ENCODE measurements around the gene CLDN14. TPM values are rescaled to one million over a fixed set of nuclear protein-coding genes. Genes with fewer than 3 reads are reported as not detected.

The CLDN14 gene
- total RNA-seq, 1 experiment from 2014 or later: not detected

DNA sequence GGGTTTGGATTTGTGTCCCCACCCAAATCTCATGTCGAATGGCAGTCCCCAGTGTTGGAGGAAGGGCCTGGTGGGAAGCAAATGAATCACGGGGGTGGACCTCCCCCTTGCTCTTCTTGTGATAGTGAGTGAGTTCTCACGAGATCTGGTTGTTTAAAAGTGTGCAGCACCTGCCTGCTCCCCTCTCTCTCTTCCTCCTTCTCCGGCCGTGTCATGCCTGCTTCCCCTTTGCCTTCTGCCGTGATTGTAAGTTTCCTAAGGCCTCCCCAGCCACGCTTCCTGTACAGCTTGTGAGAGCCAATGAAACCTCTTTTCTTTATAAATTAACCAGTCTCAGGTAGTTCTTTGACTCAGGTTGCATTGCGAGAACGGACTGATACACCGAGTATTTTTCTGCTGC, 15.9 kb downstream of the CLDN14 start:
- no peaks in the 10 kb centered on the region for H3K36me3 ChIP-seq (ENCODE audit: control insufficient read depth, insufficient read depth, low read length)
- H3K9me3 ChIP-seq (ENCODE audit: control insufficient read depth, insufficient read depth, low read depth, low read length): no peaks in the 10 kb centered on the region
- no peak overlapping the region for H3K4me3 ChIP-seq (ENCODE audit: low read depth in 2 of 2, low read length in 2 of 2)
- H3K4me1 ChIP-seq (ENCODE audit: control insufficient read depth, insufficient read depth, low read length): no peaks in the 10 kb centered on the region; the same call in 1 of the 2 replicates
- intact Hi-C loops (cut with micrococcal nuclease; ENCODE audit: unreplicated experiment): no loop called here
- ATAC-seq (no peak), DNase-seq (ENCODE audit: low read depth, low spot score) (no peak)
- ChIA-PET POLR2A (no interaction called here), CTCF (no interaction called here)
- in situ Hi-C loops (cut with HindIII; ENCODE audit: low pct_unique_long_range_greater_than_20kb, low sequenced_read_pairs): no loop called here
- no peaks in the 10 kb centered on the region for H3K27me3 ChIP-seq (ENCODE audit: control insufficient read depth, insufficient read depth, low read length)
- H3K27ac ChIP-seq (ENCODE audit: low read length): no peak overlapping the region
- no TSS peak for BruUV-seq (replicated peaks)
- TF ChIP-seq, protein P1, sequence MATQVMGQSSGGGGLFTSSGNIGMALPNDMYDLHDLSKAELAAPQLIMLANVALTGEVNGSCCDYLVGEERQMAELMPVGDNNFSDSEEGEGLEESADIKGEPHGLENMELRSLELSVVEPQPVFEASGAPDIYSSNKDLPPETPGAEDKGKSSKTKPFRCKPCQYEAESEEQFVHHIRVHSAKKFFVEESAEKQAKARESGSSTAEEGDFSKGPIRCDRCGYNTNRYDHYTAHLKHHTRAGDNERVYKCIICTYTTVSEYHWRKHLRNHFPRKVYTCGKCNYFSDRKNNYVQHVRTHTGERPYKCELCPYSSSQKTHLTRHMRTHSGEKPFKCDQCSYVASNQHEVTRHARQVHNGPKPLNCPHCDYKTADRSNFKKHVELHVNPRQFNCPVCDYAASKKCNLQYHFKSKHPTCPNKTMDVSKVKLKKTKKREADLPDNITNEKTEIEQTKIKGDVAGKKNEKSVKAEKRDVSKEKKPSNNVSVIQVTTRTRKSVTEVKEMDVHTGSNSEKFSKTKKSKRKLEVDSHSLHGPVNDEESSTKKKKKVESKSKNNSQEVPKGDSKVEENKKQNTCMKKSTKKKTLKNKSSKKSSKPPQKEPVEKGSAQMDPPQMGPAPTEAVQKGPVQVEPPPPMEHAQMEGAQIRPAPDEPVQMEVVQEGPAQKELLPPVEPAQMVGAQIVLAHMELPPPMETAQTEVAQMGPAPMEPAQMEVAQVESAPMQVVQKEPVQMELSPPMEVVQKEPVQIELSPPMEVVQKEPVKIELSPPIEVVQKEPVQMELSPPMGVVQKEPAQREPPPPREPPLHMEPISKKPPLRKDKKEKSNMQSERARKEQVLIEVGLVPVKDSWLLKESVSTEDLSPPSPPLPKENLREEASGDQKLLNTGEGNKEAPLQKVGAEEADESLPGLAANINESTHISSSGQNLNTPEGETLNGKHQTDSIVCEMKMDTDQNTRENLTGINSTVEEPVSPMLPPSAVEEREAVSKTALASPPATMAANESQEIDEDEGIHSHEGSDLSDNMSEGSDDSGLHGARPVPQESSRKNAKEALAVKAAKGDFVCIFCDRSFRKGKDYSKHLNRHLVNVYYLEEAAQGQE (IDR thresholded peaks at IDR 0.05; ENCODE audit: insufficient read depth in 1 of 2, low read depth in 2 of 2, low read length in 1 of 2): no peak
- TF ChIP-seq POLR2AphosphoS5 (IDR thresholded peaks at IDR 0.05; ENCODE audit: low read depth, low read length) (no peak), SIN3A (IDR thresholded peaks at IDR 0.05; ENCODE audit: borderline replicate concordance, insufficient read depth, low read depth, low read length) (no peak)
- TF ChIP-seq, protein P2, sequence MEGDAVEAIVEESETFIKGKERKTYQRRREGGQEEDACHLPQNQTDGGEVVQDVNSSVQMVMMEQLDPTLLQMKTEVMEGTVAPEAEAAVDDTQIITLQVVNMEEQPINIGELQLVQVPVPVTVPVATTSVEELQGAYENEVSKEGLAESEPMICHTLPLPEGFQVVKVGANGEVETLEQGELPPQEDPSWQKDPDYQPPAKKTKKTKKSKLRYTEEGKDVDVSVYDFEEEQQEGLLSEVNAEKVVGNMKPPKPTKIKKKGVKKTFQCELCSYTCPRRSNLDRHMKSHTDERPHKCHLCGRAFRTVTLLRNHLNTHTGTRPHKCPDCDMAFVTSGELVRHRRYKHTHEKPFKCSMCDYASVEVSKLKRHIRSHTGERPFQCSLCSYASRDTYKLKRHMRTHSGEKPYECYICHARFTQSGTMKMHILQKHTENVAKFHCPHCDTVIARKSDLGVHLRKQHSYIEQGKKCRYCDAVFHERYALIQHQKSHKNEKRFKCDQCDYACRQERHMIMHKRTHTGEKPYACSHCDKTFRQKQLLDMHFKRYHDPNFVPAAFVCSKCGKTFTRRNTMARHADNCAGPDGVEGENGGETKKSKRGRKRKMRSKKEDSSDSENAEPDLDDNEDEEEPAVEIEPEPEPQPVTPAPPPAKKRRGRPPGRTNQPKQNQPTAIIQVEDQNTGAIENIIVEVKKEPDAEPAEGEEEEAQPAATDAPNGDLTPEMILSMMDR (IDR thresholded peaks at IDR 0.05): no peak

DNA sequence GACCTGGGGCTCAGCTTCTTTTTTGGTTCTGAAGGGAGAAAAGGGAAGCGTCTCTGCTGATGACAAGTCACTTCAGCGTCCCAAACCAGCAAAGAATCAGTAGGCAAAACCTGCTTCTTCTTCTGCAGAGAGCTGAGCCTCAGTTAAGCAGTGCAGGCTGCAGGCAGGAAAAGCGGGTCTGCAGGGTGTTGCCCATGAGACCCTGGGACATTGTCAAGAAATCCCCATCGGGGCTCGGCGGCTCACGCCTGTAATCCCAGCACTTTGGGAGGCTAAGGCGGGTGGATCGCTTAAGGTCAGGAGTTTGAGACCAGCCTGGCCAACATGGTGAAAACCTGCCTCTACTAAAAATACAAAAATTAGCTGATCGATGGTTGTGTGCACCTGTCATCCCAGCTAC, 16.7 kb downstream of the CLDN14 start:
- TF ChIP-seq, protein P1 (IDR thresholded peaks at IDR 0.05; ENCODE audit: insufficient read depth in 1 of 2, low read depth in 2 of 2, low read length in 1 of 2): no peak
- no peak for TF ChIP-seq POLR2AphosphoS5 (IDR thresholded peaks at IDR 0.05; ENCODE audit: low read depth, low read length)
- no peak for TF ChIP-seq TCF7L2 (IDR thresholded peaks at IDR 0.05; ENCODE audit: low read depth, low read length)
- TF ChIP-seq SIN3A (IDR thresholded peaks at IDR 0.05; ENCODE audit: borderline replicate concordance, insufficient read depth, low read depth, low read length): no peak
- TF ChIP-seq, protein P2 (IDR thresholded peaks at IDR 0.05): no peak
- DNase-seq (ENCODE audit: low read depth, low spot score) (no peak), ATAC-seq (no peak)
- no peaks in the 10 kb centered on the region; the same call in 1 of the 2 replicates for H3K4me1 ChIP-seq (ENCODE audit: control insufficient read depth, insufficient read depth, low read length)
- no peaks in the 10 kb centered on the region for H3K36me3 ChIP-seq (ENCODE audit: control insufficient read depth, insufficient read depth, low read length)
- no peak overlapping the region for H3K27ac ChIP-seq (ENCODE audit: low read length)
- H3K4me3 ChIP-seq (ENCODE audit: low read depth in 2 of 2, low read length in 2 of 2): no peak overlapping the region
- intact Hi-C loops (cut with micrococcal nuclease; ENCODE audit: unreplicated experiment): no loop called here
- no TSS peak for BruUV-seq (replicated peaks)
- CTCF ChIA-PET: no interaction called here
- no peaks in the 10 kb centered on the region for H3K9me3 ChIP-seq (ENCODE audit: control insufficient read depth, insufficient read depth, low read depth, low read length)
- POLR2A ChIA-PET: no interaction called here
- in situ Hi-C loops (cut with HindIII; ENCODE audit: low pct_unique_long_range_greater_than_20kb, low sequenced_read_pairs): no loop called here
- no peaks in the 10 kb centered on the region for H3K27me3 ChIP-seq (ENCODE audit: control insufficient read depth, insufficient read depth, low read length)
